Hindlimb muscle (tissue), 1 donor: ENCODE data around the gene GPC5. TPM values are rescaled to one million over a fixed set of nuclear protein-coding genes. Genes with fewer than 3 reads are reported as not detected.
A peak's percentile ranks its signal among the peaks of the same experiment; 100 is the strongest.
"Not testable (repeated sequence)": the region's sequence is repeated elsewhere in the genome, so short reads cannot be mapped to it uniquely, and the experiment has no call there.

Source experiments
- DNase-seq: peaks from one replicate; pipeline ENCODE4 v3.0.0-alpha.2; 2013
- polyA plus RNA-seq: library from polyadenylated mRNA; unstranded; fragments of 120-200 nt; gene quantifications from one replicate; pipeline ENCODE4 v1.2.1, GENCODE V29; 2013; ENCODE audit not compliant: insufficient read length

Gene GPC5
- polyA plus RNA-seq, 1 donor: 0.48 TPM

DNA sequence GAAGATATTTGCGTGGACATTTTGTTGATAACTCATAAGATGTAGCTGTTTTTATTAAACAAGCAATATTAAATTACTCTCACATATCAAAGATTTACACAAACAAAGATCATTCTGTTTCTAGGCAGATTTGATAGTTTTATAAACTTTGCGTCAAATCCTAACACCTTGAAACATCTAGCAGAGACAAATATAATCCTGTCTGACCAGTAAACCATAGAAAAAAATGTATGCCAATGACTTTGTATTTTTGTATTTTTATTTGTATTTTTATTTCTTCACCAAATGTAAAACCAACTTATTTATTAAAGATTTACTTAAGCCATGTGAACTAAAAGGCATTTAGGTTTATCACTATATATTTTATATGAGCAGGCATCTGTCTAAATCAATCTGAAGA is 494.6 kb downstream of the GPC5 start:
- DNase-seq: no peak

DNA sequence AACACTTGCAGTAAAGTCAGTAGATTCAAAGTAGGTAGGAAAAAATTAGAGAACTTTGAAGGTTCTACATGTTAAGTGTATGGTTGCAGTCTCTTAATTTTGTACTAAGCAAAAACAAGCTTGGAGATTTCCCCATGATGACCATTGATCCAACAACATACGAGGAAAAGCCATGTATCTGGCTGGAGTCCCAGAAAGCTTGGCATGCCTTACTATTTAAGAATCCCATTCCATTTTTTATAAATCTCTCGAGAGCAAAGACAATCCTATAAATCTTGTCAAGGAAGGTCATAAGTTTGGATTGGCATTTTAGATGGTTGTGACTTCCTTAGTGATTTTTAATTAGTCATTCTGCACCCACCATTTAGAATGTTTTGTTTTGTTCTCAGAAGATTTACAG is 495.9 kb downstream of the GPC5 start:
- peak; percentile 63 for DNase-seq

DNA sequence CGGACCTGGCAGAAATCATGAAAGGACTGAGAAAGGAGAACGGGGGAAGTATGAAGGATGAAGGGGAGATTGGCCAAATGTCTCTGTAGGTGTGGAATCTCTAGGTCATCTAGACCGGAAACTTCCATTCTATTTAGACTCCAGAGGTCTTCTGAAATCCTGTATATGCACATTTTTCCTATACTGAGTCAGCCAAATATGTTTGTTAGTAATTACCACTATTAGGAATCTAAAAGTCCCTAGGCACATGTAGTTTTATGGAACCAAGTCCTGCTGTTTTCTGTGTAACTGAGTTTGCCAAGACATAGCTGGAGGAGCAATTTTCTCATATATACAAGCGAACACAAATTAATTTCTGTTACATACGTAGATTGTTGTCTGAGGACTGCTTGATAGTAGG is 498.1 kb downstream of the GPC5 start:
- peak; percentile 51 for DNase-seq

DNA sequence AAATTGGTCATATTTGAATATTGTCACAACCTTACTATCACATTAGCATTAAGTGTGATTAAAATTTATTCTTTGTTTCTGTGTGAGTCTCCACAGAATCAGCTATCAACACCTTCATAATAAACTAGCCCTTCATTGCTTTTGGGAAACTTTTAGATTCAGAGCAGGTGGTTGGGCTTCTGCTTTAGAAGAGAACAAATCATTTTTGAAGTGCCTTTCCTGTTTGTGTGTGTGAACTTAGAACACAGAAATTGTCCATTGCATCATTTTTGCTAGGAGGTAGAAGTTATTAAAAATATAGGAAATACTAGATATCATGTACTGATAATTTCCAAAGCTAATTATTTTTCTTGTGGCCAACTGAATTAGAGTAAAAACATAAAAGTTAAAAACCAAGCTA is 500.6 kb downstream of the GPC5 start:
- DNase-seq: not testable (repeated sequence)

DNA sequence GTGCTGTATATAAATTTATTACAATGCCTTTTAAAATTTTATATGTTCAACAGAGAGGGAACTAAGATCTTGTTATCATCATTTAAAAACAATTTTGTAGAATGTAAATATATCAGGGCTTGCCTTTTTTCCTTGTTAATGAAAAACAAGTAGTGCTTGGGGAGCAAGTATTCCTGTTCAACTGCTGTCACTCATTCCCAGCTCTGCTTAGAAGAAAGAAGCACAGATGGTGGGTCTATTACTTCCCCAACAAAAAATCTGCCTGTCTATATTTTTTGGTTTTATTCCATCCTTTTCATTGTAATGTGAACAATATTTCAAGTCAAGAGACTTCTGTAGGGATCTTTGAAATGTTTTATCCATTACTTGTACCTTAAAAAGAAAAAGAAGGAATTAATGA is 503.9 kb downstream of the GPC5 start:
- DNase-seq: no peak

DNA sequence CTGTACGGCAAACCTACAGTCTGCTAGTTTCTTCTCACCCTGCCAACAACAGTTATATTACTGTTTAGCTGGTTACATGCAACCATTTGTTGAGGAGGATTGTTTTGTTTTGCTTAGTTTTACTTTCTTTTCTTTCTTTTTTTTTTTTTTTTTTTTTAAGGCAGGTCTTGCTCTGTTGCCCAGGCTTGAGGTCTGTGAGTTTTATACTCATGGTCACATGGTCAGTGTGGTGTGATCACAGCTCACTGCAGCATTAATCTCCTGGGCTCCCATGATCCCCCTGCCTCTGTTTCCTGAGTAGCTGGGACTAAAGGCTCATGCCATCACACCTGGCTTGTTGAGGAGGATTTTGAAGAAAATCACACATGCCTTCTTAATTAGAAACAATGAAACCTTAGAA is 505.6 kb downstream of the GPC5 start:
- DNase-seq: no peak

DNA sequence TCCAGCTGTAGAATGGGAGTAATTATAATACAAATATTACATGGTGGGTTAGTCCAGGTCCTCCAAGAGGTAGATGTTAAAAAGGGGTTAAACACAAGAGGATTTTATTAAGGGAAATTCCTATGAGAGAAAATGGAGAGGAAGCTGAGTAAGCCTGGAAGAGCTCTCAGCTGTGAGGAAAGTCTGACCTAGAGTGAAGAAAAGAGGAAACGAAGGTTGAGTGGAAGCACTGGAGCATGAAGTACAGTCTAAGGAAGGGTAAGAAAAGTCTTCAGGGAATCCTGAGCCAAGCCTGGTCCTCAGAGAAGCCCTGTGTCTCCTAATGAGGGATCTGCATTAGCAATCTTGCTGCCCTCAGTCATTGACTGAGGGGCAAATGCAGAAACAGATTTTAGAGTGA is 506.2 kb downstream of the GPC5 start:
- DNase-seq: no peak

DNA sequence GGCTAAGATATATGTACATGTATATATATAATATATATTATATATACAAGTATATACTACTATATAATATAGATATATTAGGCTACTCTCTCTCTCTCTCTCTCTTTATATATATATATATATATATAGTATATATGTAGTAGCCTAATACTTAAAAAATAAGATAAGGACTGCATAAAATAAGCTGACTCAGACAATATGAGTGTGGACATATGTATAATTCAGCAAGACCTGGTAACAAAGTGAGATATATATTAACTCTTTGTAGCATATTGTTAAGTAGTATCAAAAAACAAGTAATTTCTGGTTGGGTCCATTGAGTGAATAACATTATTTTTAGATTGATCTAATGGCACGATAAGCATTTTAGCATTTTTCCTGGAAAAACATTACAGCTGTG is 509.0 kb downstream of the GPC5 start:
- no peak for DNase-seq

DNA sequence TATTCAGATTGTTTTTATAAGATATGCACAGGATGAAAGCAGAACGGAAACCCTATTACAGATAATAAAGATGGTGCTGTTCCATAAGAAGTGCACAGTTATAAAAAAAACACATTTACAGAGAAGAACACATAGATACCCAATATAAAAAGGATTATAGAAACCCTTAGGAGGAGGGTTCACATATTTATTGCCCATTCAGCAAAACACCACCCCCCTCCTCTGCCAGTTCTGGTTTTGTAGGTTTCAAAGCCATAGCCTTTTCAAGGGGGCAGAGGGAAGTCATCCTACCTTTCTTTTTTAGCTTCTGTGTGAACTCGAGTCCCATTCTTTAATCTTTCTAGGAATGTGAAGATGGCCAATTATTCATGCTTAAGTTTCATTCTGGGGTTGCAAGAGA is 511.2 kb downstream of the GPC5 start:
- DNase-seq: no peak

DNA sequence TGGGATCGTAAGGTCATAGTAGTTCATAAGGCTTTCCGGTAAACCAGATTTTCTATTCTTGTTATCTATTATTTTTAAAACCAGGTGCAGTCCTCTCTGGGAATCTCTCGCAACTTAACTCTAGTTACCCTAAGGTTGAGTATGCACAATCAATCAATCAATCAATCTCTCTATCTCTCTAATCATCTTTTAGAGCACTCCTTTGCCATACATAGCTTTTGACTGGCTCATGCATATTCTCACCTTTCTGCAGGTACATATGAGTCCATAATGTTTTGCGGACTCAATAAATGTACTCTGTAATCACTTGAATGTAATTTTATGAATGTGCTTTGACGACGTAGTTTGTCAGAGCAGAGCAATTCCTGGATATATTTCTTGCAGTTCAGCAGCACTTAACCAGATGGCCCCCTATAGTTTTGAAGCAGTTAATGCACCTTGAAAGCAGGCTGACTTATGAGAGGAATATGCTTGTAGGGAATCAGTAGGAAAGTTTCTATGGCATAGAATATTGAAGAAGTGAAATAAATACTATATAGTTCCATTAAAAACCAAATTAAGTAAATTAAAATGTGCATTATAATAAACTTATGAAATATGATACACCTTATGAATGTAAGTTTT is 524.7 kb downstream of the GPC5 start:
- no peak for DNase-seq

DNA sequence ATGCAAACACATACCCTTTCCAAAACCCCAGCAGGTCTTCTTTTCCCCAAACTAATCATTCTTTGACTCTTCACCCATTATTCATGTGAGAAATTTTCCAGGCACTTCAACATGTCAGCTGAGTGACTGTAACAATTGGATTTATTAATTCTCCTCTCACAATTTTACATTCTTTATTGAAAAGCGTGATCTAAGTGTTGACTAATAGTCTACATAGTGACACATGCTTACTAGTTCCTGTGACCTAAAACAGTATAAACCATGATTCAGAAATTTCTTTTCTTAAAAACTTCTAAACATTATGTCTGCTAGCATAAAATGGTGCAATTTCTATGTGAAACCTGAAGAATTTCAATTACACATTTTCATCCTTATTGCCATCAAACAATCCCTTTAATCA is 532.3 kb downstream of the GPC5 start:
- no peak for DNase-seq

DNA sequence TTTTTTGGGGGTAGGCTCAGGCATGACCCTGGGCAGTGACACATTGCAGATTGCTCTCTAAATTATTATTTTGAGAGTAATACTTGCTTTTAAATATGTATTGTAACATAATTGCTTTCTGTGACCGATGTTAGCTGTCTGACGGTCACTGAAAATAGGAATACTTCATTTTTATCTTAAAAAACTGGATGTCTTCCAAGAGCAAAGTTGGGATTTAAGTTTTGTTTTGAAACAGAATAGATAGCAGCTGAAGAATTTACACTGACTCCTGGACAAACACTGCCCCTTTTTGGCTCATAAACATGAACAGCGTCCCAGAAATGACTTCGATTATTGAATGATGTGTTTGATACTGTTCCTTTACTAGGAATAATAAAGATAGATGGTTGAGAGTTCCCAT is 535.9 kb downstream of the GPC5 start:
- no peak for DNase-seq

DNA sequence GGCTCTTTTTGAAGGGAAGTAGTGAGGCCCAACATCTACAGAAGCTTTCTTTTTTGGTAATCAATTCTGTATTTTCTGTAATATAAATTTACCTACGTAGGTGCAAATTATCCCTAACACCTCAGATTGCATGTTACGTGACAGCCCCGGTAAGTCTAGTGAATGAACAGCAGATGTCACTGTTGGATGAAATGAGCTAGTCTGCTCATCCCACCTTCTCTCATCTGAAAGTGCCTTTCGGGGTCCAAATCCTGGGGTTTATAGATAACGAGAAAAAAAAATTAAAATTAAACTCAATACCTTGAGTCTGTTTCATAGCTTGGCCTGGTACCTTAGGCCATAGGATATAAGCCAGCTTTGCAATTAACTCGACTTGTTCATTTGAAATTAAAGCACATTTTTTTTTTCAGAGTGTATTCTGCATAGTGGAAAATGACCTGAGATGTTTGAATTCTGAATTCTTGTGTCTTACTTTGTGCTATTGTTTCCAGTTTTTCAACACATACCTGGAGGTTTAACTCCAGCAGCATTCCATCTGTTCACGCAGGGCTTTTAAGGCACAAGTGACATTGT is 548.2 kb downstream of the GPC5 start:
- DNase-seq: no peak

DNA sequence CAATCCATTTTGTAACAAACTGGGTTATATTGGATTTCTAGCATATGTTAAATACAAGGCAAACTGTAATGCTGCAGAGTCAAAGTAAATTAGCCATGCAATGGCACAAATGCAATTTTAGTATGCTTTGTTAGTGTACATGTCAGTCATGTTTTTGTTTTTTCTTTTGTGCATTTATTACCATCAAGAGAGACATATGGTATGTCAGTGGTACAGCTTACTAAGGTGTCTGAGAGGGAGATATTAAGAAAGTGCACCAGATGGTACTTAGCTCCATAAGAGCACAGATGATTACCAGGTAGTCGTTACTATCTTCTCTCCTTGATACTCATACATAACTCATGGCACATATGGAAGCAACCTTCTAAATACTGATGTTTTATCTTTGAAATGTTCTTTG is 550.3 kb downstream of the GPC5 start:
- DNase-seq: no peak

DNA sequence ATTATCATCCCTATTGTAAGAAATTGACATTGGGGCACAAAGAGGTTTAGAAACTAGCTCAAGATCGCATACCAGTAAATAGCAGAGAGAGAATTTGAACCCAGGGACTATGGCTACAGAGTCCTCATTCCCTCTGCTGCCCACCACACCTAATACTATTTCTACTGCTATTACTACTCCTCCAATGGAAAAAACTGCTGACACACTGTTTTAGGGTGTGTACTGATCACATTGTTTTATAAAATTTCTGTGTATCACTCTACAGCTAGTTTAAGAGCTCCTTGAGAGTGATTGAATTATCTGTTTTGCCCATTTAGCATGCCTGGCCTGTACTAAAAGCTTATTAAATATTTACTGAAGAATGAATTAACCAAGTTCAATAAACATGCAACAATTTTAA is 552.4 kb downstream of the GPC5 start:
- DNase-seq: no peak

DNA sequence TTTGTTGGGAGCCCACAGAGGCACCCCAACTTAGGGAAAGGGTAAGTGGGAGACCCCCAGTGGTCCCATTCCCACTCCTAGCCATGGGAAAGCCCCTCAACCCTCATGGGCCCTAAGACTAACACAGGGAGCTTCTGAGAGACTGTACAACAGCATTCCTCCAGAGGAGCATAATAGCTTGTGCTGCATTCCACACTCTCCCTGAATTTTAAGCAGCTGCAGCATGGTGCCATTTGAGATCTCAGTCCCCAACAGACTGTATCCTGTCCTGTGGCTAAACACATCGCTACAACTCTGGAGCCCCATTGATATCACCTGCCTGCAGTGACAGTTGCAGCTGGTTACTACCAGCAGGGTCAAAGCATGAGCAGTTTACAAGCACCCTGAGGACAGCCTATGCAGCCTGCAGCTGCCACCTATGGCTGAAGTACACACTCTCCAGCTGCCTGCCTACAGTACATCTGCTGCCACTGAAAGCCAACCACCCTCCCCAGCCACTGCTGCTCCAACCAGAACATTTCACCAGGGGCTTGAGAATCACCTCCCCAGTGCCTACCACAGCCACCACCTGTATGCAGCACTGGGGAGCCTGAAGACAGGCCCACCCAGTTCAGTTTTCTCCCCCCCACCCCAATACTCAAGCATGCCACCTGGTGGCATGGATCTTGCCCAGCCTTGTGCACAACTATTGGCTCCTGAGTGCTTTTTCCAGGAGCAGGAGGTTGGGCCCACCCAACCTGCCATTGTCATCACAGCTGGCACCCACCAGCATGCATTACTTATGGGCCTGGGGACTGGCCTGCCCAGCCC is 557.3 kb downstream of the GPC5 start:
- DNase-seq: no peak

DNA sequence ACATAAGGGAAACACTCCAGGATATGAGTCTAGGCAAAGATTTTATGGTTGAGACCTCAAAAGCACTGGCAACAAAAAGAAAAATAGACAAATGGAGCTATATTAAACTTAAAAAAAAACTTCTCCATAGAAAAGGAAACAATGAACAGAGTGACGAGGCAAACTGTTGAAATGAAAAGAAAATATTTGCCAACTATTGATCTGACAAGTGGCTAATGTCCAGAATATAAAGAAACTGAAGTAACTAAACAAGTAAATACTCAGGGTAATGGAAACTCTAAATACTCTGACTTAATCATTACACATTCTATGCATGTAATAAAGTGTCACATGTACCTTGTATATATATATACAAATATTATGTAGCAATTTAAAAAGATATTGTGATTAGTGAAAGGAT is 562.5 kb downstream of the GPC5 start:
- DNase-seq: no peak

DNA sequence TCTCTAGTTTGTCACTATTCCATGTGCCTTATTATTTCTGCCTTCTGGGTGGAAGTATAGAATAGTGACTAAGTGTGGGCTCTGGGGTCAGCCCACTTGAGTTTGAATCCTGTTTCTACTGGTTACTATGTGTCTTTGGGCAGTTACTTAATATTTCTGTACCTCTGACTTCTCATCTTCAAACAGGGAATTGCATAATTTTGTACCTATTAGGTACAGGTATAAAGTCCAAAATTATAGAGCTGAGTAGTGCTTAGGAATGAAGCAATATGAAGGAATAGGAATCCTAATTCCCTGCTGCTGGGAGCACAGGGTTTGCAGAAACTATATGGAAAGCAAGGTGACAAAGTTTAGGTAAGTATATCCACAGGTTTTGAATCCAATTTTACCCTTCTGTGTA is 564.5 kb downstream of the GPC5 start:
- DNase-seq: no peak

DNA sequence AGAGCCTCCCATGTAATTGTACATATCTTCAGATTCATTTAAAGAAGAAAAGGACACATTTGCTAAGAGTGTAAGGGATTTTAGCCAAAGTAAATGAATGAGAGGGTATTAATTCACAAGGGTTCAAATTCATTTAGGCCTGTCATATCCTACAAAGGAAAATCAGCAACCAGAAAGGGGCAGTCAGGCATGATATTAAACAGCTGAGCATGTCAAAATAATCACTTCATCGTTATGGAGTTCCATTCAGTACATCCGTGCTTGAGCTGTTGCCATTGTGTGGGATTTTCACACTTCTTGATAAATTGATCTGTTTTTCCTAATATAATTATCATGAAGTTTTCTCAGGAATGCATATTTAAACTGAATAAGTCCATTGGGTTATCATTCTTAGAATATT is 567.1 kb downstream of the GPC5 start:
- DNase-seq: no peak

DNA sequence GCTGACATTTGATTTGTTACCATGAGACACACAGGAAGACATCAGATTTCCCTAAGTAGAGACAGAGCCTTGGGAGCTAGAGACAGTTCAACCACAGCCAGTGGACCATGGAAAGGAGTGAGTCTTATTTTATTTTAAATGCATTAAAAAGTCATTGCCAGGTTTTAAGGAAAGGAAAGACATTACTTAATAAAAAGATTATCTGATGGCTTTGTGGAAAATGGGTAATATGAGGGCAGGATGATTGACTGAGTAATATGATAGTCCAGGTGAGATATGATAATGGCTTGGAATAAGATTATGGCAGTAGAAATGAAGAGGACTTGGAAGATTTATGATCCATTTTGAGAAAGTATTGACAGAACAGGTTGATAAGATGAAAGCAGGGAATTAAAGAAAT is 580.1 kb downstream of the GPC5 start:
- DNase-seq: no peak

DNA sequence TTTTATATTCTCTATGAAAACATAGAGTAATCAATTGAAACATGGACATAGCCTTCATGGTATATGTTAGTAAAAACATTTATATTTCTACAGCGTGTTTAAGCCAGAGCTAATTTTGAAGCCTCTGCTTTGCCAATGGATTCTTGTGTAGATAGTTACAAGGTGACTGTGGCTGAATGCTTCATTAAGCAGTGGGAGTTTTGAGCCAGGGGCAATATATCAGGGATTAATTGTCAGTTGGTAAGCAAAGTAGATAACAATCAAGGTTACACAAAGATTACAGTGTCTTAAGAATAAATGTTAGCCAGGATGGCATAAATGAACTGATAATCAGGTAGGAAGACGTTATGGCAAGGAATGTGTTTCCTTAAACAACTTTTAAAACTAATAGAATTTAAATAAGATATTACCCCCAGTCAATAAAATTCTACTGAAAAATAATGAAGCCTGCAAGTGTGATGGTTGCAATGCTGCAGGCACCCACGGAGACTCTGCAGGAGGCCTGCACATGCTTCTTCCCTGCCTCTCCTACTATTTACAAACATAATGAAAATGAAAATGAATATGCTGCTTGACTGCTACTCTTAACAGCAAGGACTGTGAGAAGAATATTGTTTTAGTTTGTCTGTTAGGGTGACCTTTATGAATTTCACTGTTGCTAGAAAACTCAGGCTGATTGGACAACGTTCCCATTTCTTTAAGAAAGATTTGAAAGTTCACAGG is 588.5 kb downstream of the GPC5 start:
- no peak for DNase-seq

DNA sequence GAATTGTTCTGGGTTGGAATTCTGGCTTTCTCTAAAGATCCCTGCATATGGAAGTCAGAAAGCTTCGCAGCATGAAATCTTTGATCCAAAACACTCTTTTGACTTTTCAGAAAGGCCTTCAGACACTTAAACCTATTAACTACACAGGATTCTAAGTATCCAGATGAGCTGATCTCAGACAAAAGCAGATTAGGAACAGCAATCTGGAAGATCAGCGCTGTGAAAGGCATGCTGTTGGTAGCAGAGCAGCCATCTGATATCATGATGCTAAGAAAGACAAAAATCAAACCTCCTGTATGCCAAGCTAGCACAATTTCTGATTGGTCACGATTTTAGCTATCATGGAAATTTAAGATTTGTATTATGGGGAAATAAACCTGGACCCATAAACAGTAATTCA is 589.9 kb downstream of the GPC5 start:
- DNase-seq: no peak

DNA sequence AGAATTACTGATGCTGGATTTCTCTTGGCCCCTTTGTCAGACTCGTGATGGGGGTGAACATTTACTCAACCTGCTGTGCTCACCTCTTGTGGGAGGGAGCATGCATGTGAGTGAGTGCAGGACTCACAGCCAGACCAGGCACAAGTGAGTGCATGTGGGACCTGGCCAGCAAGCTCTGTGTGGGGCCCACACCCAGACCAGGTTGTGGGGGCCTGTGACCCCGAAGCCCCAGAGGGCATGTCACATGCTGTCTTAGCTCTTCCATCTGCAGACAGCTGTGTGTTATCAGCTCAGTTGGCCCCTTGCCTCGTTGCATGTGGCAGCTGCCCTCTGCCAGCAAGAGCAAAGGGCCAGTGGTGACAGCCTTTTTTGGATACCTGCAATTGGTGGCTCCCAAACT is 614.4 kb downstream of the GPC5 start:
- DNase-seq: no peak

DNA sequence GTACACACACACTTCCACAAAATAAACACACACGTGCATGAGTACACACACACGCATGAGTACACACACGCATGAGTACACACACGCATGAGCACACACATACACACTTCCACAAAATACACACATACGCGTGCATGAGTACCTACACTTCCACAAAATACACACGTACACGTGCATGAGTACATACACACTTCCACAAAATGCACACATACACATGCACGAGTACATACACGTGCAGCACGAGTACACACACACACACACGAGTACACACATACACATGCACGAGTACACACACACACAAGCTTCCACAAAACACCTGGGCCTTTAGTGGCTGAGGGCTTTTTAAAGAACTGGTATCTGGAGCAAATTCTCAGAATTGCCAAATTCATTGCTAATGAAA is 619.3 kb downstream of the GPC5 start:
- no peak for DNase-seq
